ENCODE data around the gene MOAP1. TPM values are rescaled to one million over a fixed set of nuclear protein-coding genes. Genes with fewer than 3 reads are reported as not detected.
"Not testable (repeated sequence)": the region's sequence is repeated elsewhere in the genome, so short reads cannot be mapped to it uniquely, and the experiment has no call there.

MOAP1 gene
- total RNA-seq, 1 donor from 2014 or later, result 46.2 TPM

DNA sequence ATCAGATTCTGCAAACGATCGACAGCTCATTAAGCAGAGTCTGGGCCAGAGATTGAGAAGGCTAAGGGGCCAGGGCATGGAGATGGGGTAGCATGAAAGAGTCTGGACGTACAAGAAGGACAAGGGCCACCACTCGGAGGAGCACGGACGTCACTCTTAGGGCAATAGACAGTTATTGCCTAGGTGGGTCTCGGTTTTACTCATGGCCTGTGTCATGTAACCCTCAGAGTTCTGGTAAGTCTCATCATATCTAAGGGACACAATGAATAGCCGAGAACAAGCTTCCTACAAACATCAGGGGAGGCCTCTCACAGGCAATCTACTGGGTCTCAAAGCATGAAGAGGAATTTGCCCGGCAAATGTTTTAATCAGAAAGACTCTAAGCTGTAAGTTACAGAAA lies 38.6 kb downstream of the MOAP1 start:
- DNase-seq (ENCODE audit: low spot score), result no peak

DNA sequence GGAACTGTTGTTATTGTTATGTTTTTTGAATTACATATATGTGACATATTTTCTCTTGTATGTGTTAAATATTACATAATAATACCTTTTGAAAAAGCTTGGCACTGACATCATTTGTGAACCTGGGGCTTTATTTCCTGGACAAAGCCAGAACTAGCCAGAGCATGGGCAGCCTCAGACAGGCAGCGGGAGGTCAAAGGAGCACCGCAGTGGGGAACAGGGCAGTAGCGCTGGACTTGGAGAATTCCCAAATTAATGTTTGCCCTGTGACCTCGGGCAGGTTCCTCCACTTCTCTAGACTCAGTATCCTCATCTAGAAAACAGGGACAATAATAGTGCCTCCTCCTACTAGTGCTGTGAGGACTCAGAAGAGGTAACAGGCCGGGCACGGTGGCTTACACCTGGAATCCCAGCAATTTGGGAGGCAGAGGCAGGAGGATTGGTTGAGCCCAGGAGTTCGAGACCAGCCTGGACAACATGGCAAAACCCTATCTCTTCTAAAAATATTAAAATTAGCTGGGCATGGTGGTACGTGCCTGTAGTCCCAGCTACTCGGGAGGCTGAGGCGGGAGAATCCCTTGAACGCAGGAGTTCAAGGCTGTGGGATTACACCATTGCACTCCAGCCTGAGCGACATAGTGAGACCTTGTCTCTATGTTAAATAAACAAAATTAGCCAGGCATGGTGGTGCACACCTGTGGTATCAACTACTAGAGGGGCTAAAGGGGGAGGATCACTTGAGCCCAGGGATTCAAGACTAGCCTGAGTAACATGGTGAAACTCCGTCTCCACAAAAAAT lies 41.6 kb downstream of the MOAP1 start:
- peak; percentile 23 for DNase-seq (ENCODE audit: low spot score)

- peak; percentile 85 for DNase-seq (ENCODE audit: low spot score)
Observed at GRCh38 chr14:93137864-93138263, 46.8 kb downstream of the MOAP1 start.

DNA sequence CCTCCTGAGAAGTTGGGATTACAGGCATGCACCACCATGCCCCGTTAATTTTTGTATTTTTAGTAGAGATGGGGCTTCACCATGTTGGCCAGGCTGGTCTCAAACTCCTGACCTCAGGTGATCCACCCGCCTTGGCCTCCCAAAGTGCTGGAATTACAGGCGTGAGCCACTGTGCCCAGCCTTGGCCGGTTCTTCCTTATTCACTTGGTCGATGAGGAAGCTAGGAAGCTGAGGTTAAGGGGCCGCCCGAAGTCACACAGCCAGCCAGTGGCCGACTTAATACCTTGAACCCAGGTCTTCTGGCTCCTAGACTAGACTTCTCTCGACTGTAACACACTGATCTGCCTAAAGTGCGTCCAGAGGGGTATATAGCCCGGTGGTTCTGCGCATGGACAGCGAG lies 48.2 kb downstream of the MOAP1 start:
- not testable (repeated sequence) for DNase-seq (ENCODE audit: low spot score)

DNA sequence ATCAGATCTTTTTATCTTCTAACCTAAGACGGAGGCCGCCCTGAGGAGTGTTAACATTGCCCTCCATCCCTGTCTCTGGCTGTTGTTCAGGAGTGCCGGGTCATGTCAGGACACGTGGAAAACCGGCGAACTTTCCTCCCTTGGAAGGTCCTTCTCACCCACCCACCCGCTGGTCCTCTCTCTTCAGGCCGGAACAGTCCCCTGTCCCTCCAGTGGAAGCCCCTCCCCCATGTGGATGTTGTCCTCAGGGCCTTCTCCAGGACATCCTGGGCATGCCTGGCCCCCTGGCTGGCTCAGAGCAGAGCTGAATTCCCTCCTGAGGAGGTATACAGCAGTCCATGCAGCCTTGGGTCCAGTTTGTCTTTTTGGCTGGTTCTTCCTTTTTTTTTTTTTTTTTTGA lies 48.7 kb downstream of the MOAP1 start:
- DNase-seq (ENCODE audit: low spot score), result no peak

DNA sequence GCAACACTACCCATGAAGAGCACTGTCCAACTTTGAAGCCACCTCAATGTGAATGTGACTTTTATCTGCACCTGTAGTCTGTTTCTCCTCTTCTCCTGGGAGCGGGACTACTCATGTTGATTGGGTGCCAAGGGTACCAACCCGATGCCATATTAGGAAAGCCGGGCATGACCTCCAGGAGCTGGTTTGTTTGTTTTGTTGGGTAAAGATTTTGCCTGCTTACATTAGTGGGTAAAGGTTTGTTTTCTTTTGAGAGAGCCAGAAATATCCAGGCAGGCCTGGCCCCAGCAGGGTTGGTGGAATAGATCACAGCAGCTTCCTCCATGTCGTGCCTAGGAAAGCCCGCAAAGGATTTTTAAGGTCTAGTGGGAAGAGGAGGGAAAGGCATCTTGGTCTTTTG lies 49.3 kb downstream of the MOAP1 start:
- peak; percentile 86 for DNase-seq (ENCODE audit: low spot score)

GRCh38 chr14:93133464-93133863 lies 51.2 kb downstream of the MOAP1 start:
- DNase-seq (ENCODE audit: low spot score), result no peak

DNA sequence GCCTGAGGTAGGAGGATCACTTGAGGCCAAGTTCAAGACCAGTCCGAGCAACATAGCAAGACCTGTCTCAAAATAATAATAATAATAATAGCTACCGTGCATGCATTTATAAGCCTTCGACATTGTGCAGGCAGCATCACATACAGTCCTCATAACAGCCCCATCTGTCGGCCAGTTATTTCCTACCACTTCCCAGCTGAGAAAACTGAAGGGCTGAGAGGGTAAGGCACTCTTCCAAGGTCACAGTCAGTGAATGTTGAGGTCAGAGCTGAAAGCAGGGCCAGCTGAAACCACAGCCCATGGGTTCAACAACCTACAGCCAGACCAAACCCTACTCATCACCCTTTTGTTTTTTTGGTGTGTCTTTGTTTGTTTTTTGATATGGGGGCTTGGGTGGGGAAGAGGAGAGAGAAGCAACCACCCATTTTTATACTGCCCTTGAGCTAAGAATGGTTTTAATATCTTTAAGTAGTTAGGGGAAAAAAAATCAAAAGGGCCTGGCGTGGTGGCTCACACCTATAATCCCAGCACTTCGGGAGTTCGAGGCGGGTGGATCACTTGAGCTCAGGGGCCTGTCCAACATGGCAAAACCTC lies 52.1 kb downstream of the MOAP1 start:
- DNase-seq (ENCODE audit: low spot score), result no peak

Other genes starting within 250 kb of the MOAP1 start
- 187 TPM for gene ITPK1, start 69.0 kb downstream of the MOAP1 start, total RNA-seq
- 30.6 TPM for gene LYSET, start 420 bp upstream of the MOAP1 start, total RNA-seq
- 12.3 TPM for gene GON7, start 22.2 kb upstream of the MOAP1 start, total RNA-seq
- gene UBR7, start 22.4 kb upstream of the MOAP1 start, total RNA-seq, result 17.8 TPM
- gene BTBD7, start 148.1 kb upstream of the MOAP1 start, total RNA-seq, result 45.1 TPM
- 0.43 TPM for gene COX8C, start 162.3 kb upstream of the MOAP1 start, total RNA-seq
- 0.37 TPM for gene UNC79, start 246.0 kb upstream of the MOAP1 start, total RNA-seq